Progenitor cell of endocrine pancreas (in vitro differentiated cells): ENCODE data around the gene STAC2. TPM values are rescaled to one million over a fixed set of nuclear protein-coding genes. Genes with fewer than 3 reads are reported as not detected.

Experiments
- DNase-seq: peaks from one replicate; pipeline ENCODE4 v3.0.0; 2021; ENCODE audit warnings: low spot score; ENCODE audit not compliant: unreplicated experiment
- H3K27ac Mint-ChIP-seq: 2 replicates; pipeline ENCODE4 v1.8.0; 2021; ENCODE audit warnings: mild to moderate bottlenecking, moderate library complexity, mixed read lengths
- H3K27me3 Mint-ChIP-seq: 2 replicates; pipeline ENCODE4 v1.8.0; 2021; ENCODE audit warnings: mixed read lengths
- H3K36me3 Mint-ChIP-seq: 2 replicates; pipeline ENCODE4 v1.8.0; 2022; ENCODE audit warnings: mixed read lengths; ENCODE audit not compliant: insufficient read depth
- H3K4me1 Mint-ChIP-seq: 2 replicates; pipeline ENCODE4 v1.8.0; 2021; ENCODE audit warnings: low read depth, mixed read lengths
- H3K4me3 Mint-ChIP-seq: 2 replicates; pipeline ENCODE4 v1.8.0; 2021; ENCODE audit warnings: low read depth, mild to moderate bottlenecking, moderate library complexity, mixed read lengths
- H3K9me3 Mint-ChIP-seq: 2 replicates; pipeline ENCODE4 v1.8.0; 2021; ENCODE audit warnings: low read depth, mixed read lengths
- total RNA-seq: library from RNA; stranded (reverse); gene quantifications from 2 replicates; pipeline ENCODE4 v1.2.1, GENCODE V29; 2021
- TF ChIP-seq, protein P1 (sequence below): fragments of 200-600 bp; sonication (generic); IDR thresholded peaks from one replicate; pipeline ENCODE4 v1.5.0; 2021; ENCODE audit warnings: antibody characterized with exemption, mild to moderate bottlenecking; ENCODE audit not compliant: unreplicated experiment

Gene STAC2
- total RNA-seq, 1 donor from 2014 or later: not detected

DNA sequence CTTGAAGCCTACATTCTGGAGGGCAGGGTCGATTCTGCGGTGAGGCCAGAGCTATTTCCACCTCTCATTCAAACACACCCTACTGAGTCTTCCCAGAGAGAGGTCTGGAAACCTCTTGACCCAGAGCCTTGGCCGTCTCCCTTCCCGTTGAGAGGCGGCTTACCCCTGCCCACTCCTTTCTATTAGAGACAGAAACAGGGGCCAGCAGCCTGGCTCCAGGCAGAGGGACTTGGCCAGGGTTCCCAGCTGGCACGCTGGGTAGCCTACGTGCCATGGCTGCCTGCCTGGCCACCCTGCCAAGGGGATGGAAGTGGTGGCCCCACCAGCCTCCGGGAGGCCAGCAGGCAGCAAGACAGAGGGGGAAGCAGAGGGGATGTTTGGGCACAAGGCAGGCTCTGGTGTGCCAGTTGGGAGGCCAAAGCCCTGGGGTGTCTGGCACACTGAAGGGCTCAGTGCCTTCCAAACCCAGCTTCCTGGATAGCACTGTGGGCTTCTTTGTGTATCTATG is 6.0 kb downstream of the STAC2 start:
- Mint-ChIP-seq H3K27ac (no peak overlapping the region), H3K36me3 (no peaks in the 10 kb centered on the region), H3K4me1 (peaks cover 4% of the 10 kb centered on the region), H3K9me3 (no peaks in the 10 kb centered on the region), H3K4me3 (no peak overlapping the region), H3K27me3 (peaks cover 82% of the 10 kb centered on the region)
- DNase-seq: no peak
- TF ChIP-seq, protein P1, sequence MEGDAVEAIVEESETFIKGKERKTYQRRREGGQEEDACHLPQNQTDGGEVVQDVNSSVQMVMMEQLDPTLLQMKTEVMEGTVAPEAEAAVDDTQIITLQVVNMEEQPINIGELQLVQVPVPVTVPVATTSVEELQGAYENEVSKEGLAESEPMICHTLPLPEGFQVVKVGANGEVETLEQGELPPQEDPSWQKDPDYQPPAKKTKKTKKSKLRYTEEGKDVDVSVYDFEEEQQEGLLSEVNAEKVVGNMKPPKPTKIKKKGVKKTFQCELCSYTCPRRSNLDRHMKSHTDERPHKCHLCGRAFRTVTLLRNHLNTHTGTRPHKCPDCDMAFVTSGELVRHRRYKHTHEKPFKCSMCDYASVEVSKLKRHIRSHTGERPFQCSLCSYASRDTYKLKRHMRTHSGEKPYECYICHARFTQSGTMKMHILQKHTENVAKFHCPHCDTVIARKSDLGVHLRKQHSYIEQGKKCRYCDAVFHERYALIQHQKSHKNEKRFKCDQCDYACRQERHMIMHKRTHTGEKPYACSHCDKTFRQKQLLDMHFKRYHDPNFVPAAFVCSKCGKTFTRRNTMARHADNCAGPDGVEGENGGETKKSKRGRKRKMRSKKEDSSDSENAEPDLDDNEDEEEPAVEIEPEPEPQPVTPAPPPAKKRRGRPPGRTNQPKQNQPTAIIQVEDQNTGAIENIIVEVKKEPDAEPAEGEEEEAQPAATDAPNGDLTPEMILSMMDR: no peak

DNA sequence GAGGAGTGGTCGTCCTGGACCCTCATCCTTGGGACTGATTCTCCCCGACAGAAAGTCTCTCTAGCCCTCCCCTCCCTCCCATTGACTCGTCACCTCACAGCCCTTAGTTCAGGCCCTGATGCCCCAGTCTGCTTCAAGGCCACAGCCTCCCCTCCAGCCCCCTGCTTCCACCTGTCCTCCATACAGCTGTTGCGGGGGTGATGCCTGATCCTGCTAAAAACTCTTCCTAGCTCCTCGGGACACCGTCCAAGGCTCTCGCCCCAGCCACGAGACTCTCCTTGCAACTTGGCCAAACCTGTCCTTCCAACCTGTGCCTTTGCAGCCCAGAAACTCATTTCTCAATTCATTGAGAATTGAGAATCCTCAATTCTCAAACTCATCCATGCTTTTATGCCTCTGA is 6.8 kb downstream of the STAC2 start:
- TF ChIP-seq, protein P1: no peak
- Mint-ChIP-seq H3K4me3 (no peak overlapping the region), H3K9me3 (no peaks in the 10 kb centered on the region), H3K4me1 (peaks cover under 1% of the 10 kb centered on the region), H3K36me3 (no peaks in the 10 kb centered on the region), H3K27ac (no peak overlapping the region), H3K27me3 (peaks cover 82% of the 10 kb centered on the region)
- DNase-seq: no peak

GRCh38 chr17:39217734-39218369 is 7.9 kb downstream of the STAC2 start:
- no peaks in the 10 kb centered on the region for H3K4me1 Mint-ChIP-seq
- no peaks in the 10 kb centered on the region for H3K36me3 Mint-ChIP-seq
- peaks cover 80% of the 10 kb centered on the region for H3K27me3 Mint-ChIP-seq
- no peak overlapping the region for H3K27ac Mint-ChIP-seq
- H3K4me3 Mint-ChIP-seq: no peak overlapping the region
- H3K9me3 Mint-ChIP-seq: no peaks in the 10 kb centered on the region
- DNase-seq: no peak
- TF ChIP-seq, protein P1: no peak

DNA sequence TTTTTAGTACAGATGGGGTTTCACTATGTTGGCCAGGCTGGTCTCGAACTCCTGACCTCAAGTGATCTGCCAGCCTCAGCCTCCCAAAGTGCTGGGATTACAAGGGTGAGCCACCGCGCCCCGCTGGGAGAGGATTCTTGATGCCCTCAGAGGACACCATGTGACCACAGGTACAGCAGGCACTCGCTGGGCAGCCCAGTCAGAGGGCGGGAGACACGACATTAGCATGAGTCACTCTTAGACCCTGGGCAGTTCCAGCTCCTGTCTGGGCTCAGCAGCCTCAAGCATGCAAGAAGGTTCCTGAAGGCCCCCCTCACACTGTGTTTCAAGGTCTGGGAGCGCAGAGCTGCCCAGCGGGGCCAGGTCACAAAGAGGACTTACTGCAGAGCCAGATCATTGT is 11.9 kb downstream of the STAC2 start:
- no peaks in the 10 kb centered on the region for H3K9me3 Mint-ChIP-seq
- H3K27me3 Mint-ChIP-seq: peaks cover 85% of the 10 kb centered on the region
- peaks cover 2% of the 10 kb centered on the region for H3K4me1 Mint-ChIP-seq
- H3K36me3 Mint-ChIP-seq: no peaks in the 10 kb centered on the region
- no peak for DNase-seq
- TF ChIP-seq, protein P1: no peak
- H3K27ac Mint-ChIP-seq: no peak overlapping the region
- H3K4me3 Mint-ChIP-seq: no peak overlapping the region

- H3K27me3 Mint-ChIP-seq: peaks cover 85% of the 10 kb centered on the region
- TF ChIP-seq, protein P1: no peak
- no peak overlapping the region for H3K4me3 Mint-ChIP-seq
- no peaks in the 10 kb centered on the region for H3K9me3 Mint-ChIP-seq
- no peak for DNase-seq
- H3K4me1 Mint-ChIP-seq: peaks cover 2% of the 10 kb centered on the region
- no peaks in the 10 kb centered on the region for H3K36me3 Mint-ChIP-seq
- H3K27ac Mint-ChIP-seq: no peak overlapping the region
Measured at GRCh38 chr17:39212841-39213480, 12.8 kb downstream of the STAC2 start.
